WTC11 (cell line): Measurements from ENCODE around the gene TTC28. TPM values are rescaled to one million over a fixed set of nuclear protein-coding genes. Genes with fewer than 3 reads are reported as not detected.

Experiments
- ATAC-seq: fragments of 200-7000 bp; cut with Tn5 transposase; 2 replicates; pipeline ENCODE4 v1.10.0; 2021; ENCODE audit warnings: mild to moderate bottlenecking, moderate library complexity
- CTCF ChIA-PET: fragments of 300-600 bp; sonication (Branson Sonifier 250); formaldehyde crosslinking; loops from one replicate; lab custom pipeline; 2021; ENCODE audit warnings: antibody characterized with exemption; lab: Charles Lee
- POLR2A ChIA-PET: fragments of 350-600 bp; sonication (Branson Sonifier 250); formaldehyde crosslinking; loops from one replicate; lab custom pipeline; 2021; ENCODE audit warnings: antibody characterized with exemption; lab: Charles Lee
- DNase-seq: peaks from one replicate; pipeline ENCODE4 v3.0.0; 2021; ENCODE audit warnings: low spot score
- H3K27ac Mint-ChIP-seq: 2 replicates; pipeline ENCODE4 v1.8.0; 2021; ENCODE audit warnings: mixed read lengths
- H3K27me3 Mint-ChIP-seq: 2 replicates; pipeline ENCODE4 v1.8.0; 2021; ENCODE audit warnings: low read depth, mild to moderate bottlenecking, moderate library complexity, mixed read lengths
- H3K36me3 Mint-ChIP-seq: 2 replicates; pipeline ENCODE4 v1.8.0; 2021; ENCODE audit warnings: mixed read lengths
- H3K4me1 Mint-ChIP-seq: 2 replicates; pipeline ENCODE4 v1.8.0; 2022; ENCODE audit warnings: mixed read lengths
- H3K4me3 Mint-ChIP-seq: 2 replicates; pipeline ENCODE4 v1.8.0; 2021; ENCODE audit warnings: mild to moderate bottlenecking, moderate library complexity, mixed read lengths
- H3K9me3 Mint-ChIP-seq: 2 replicates; pipeline ENCODE4 v1.8.0; 2021; ENCODE audit warnings: mixed read lengths
- ATF3 ChIP-seq: sonication (generic); formaldehyde crosslinking; conservative IDR thresholded peaks from 2 replicates; pipeline ENCODE4 v1.8.1; 2022; ENCODE audit warnings: mild to moderate bottlenecking, missing genetic modification reagents
- NR1H2 ChIP-seq: sonication (generic); formaldehyde crosslinking; IDR thresholded peaks from 2 replicates; pipeline ENCODE4 v1.9.0; 2021; ENCODE audit warnings: mild to moderate bottlenecking, moderate library complexity, missing genetic modification reagents
- SMAD3 ChIP-seq: sonication (generic); formaldehyde crosslinking; IDR thresholded peaks from 2 replicates; pipeline ENCODE4 v1.8.0; 2022; ENCODE audit warnings: missing genetic modification reagents, mild to moderate bottlenecking, borderline replicate concordance
- ZNF138 ChIP-seq: sonication (generic); formaldehyde crosslinking; conservative IDR thresholded peaks from 2 replicates; pipeline ENCODE4 v1.8.1; 2022; ENCODE audit warnings: mild to moderate bottlenecking, moderate library complexity, missing genetic modification reagents
- ZNF512 ChIP-seq: sonication (generic); formaldehyde crosslinking; IDR thresholded peaks from 2 replicates; pipeline ENCODE4 v1.8.1; 2022; ENCODE audit warnings: missing genetic modification reagents, borderline replicate concordance
- ZNF671 ChIP-seq: fragments of 250-450 bp; sonication (Bioruptor Pico); IDR thresholded peaks from 2 replicates; pipeline ENCODE4 v1.8.0; 2021; ENCODE audit warnings: mild to moderate bottlenecking
- total RNA-seq: library from RNA; stranded (reverse); gene quantifications from 3 replicates; pipeline ENCODE4 v1.2.3, GENCODE V29; 2021
- TF ChIP-seq, protein P1 (sequence below): sonication (generic); formaldehyde crosslinking; IDR thresholded peaks from 2 replicates; pipeline ENCODE4 v1.8.0; 2022; ENCODE audit warnings: mild to moderate bottlenecking, missing genetic modification reagents
- TF ChIP-seq, protein P2 (sequence below): fragments of 200-600 bp; IDR thresholded peaks from 2 replicates; pipeline ENCODE4 v1.8.0; 2022; ENCODE audit warnings: antibody characterized with exemption
- TF ChIP-seq, protein P3 (sequence below): sonication (generic); formaldehyde crosslinking; IDR thresholded peaks from 2 replicates; pipeline ENCODE4 v1.8.1; 2022; ENCODE audit warnings: low read depth, mild to moderate bottlenecking, moderate library complexity, missing genetic modification reagents, borderline replicate concordance

The TTC28 gene
- total RNA-seq, 1 experiment from 2014 or later, result 13.0 TPM

DNA sequence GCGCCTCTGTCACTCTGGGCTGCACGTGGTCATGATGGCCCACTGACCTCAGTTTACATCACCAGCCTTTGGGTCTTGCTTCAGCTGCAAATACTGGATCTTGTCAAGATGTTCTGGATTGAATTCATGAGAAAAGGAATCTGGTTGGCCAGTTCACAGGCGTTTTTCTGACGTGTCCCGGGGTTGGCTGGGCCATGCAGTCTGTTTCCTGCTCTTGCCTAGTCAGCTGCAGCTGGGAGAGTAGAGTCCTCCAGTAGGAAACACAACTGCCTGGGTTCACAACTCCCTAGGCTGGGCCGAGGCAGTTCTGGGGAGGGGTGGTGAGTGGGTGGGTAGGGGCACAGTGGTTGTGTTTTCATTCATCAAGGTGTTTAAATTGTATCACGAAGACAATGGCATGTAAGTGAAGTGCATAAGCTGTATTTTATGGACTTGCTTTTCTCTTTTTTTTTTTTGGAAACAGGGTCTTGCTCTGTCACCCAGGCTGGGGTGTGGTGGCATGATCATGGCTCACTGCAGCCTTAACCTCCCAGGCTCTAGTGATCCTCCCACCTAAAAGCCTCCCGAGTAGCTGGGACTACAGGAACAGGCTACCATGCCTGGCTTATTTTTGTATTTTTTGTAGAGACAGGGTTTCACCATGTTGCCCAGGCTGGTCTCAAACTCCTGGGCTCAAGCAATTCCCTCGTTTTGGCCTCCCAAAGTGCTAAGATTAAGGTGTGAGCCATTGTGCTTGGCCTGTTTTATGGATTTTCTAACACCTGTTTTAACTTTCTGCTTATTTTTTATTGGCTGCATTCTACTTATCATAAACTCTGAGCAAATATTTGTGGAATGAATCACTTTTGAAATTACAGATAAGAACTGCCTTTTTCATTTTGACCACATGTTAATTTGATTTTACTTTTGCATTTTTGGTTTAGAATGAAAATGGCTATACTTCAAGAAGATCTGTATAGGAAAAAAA, 706.6 kb downstream of the TTC28 start:
- ChIA-PET CTCF (interaction anchor here (1.9 kb wide), 1 partner anchor 18 kb away, joined by 6 read pairs; no protein-coding TSS in a partner anchor), POLR2A (interaction anchor here (0.6 kb wide), 1 partner anchor 827 kb away, joined by 3 read pairs; the partner anchor contains the start of gene XBP1)
- H3K9me3 Mint-ChIP-seq, result no peaks in the 10 kb centered on the region; the same call in 1 of the 2 replicates
- TF ChIP-seq SMAD3 (CRISPR knock-in tag) (no peak), ZNF671 (CRISPR knock-in tag) (no peak), ATF3 (CRISPR knock-in tag) (no peak), NR1H2 (no peak)
- TF ChIP-seq, protein P1, sequence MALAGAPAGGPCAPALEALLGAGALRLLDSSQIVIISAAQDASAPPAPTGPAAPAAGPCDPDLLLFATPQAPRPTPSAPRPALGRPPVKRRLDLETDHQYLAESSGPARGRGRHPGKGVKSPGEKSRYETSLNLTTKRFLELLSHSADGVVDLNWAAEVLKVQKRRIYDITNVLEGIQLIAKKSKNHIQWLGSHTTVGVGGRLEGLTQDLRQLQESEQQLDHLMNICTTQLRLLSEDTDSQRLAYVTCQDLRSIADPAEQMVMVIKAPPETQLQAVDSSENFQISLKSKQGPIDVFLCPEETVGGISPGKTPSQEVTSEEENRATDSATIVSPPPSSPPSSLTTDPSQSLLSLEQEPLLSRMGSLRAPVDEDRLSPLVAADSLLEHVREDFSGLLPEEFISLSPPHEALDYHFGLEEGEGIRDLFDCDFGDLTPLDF (CRISPR knock-in tag), result no peak
- H3K4me1 Mint-ChIP-seq, result peaks cover 6% of the 10 kb centered on the region; the same call in 1 of the 2 replicates
- ATAC-seq, result peak; percentile 36; the same call in 1 of the 2 replicates
- H3K36me3 Mint-ChIP-seq, result 0 out of 2 replicates have a peak, but pooled peaks cover 4% of the 10 kb centered on the region
- H3K27me3 Mint-ChIP-seq, result no peaks in the 10 kb centered on the region
- no peak for DNase-seq
- no peak overlapping the region for H3K4me3 Mint-ChIP-seq
- no peak overlapping the region for H3K27ac Mint-ChIP-seq

- H3K4me3 Mint-ChIP-seq, result no peak overlapping the region
- H3K4me1 Mint-ChIP-seq, result peaks cover 6% of the 10 kb centered on the region; the same call in 1 of the 2 replicates
- TF ChIP-seq SMAD3 (CRISPR knock-in tag), result no peak
- TF ChIP-seq, protein P2, sequence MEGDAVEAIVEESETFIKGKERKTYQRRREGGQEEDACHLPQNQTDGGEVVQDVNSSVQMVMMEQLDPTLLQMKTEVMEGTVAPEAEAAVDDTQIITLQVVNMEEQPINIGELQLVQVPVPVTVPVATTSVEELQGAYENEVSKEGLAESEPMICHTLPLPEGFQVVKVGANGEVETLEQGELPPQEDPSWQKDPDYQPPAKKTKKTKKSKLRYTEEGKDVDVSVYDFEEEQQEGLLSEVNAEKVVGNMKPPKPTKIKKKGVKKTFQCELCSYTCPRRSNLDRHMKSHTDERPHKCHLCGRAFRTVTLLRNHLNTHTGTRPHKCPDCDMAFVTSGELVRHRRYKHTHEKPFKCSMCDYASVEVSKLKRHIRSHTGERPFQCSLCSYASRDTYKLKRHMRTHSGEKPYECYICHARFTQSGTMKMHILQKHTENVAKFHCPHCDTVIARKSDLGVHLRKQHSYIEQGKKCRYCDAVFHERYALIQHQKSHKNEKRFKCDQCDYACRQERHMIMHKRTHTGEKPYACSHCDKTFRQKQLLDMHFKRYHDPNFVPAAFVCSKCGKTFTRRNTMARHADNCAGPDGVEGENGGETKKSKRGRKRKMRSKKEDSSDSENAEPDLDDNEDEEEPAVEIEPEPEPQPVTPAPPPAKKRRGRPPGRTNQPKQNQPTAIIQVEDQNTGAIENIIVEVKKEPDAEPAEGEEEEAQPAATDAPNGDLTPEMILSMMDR, result no peak
- TF ChIP-seq, protein P3, sequence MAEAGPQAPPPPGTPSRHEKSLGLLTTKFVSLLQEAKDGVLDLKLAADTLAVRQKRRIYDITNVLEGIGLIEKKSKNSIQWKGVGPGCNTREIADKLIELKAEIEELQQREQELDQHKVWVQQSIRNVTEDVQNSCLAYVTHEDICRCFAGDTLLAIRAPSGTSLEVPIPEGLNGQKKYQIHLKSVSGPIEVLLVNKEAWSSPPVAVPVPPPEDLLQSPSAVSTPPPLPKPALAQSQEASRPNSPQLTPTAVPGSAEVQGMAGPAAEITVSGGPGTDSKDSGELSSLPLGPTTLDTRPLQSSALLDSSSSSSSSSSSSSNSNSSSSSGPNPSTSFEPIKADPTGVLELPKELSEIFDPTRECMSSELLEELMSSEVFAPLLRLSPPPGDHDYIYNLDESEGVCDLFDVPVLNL (CRISPR knock-in tag), result no peak
- no peak for TF ChIP-seq ZNF512
- no peak for TF ChIP-seq ZNF138 (CRISPR knock-in tag)
- no peaks in the 10 kb centered on the region; the same call in 1 of the 2 replicates for H3K9me3 Mint-ChIP-seq
- H3K27me3 Mint-ChIP-seq, result no peaks in the 10 kb centered on the region
- H3K27ac Mint-ChIP-seq, result no peak overlapping the region
- ATAC-seq, result no peak
- ChIA-PET POLR2A (interaction anchor here (0.8 kb wide), 1 partner anchor 53 kb away, joined by 4 read pairs; the partner anchor contains the start of gene PITPNB), CTCF (interaction anchor here (1.9 kb wide), 1 partner anchor 19 kb away, joined by 6 read pairs; no protein-coding TSS in a partner anchor)
- DNase-seq, result no peak
- 0 out of 2 replicates have a peak, but pooled peaks cover 4% of the 10 kb centered on the region for H3K36me3 Mint-ChIP-seq
Observed at GRCh38 chr22:27971926-27972325, 707.7 kb downstream of the TTC28 start.

DNA sequence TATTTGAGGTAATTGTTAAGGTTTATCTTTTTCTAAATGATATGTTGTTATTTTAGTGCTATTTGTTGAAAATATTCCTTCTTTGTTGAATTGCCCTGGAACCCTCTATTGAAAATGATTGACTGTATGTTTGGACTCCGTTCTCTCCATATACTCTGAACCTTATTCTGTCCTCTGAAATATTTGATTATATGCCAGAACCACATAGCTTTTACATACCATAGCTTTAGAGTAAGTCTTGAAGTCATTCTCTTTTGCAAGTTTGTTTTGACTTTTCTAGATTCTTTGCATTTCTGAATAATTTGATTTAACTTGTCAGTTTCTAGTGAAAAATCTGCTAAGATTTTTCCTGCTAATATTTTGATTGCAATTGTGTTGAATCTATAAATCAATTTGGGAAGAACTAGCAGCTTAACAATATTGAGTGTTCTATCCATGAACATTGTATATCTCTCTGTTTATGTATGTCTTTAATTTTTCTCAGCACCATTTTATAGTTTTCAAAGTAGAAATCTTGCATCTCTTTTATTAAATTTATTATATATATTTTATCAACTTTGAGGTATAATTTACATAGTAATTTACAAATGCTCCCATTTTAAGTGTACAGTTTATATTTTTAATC, 708.9 kb downstream of the TTC28 start:
- no peaks in the 10 kb centered on the region; the same call in 1 of the 2 replicates for H3K9me3 Mint-ChIP-seq
- H3K4me1 Mint-ChIP-seq, result peaks cover 14% of the 10 kb centered on the region
- POLR2A ChIA-PET, result no interaction called here
- 0 out of 2 replicates have a peak, but pooled peaks cover 4% of the 10 kb centered on the region for H3K36me3 Mint-ChIP-seq
- CTCF ChIA-PET, result no interaction called here
- no peak for ATAC-seq
- no peak overlapping the region for H3K4me3 Mint-ChIP-seq
- DNase-seq, result no peak
- TF ChIP-seq, protein P1 (CRISPR knock-in tag), result no peak
- no peak overlapping the region for H3K27ac Mint-ChIP-seq
- no peaks in the 10 kb centered on the region for H3K27me3 Mint-ChIP-seq
